Measurements from ENCODE around the gene IL1A.

Gene IL1A

GRCh38 chr2:112768432-112768831 is 15.9 kb downstream of the IL1A start:
- TF ChIP-seq CTCF (IDR thresholded peaks at IDR 0.05; ENCODE audit: borderline replicate concordance, control extremely low read depth, extremely low read depth, insufficient read depth, missing control alignments), result no peak
- DNase-seq (ENCODE audit: low spot score), result no peak
- in situ Hi-C loops (cut with MboI; ENCODE audit: low sequenced_read_pairs, unreplicated experiment), result no loop called here

- DNase-seq (ENCODE audit: low spot score), result no peak
- in situ Hi-C loops (cut with MboI; ENCODE audit: low sequenced_read_pairs, unreplicated experiment), result no loop called here
- no peak for TF ChIP-seq CTCF (IDR thresholded peaks at IDR 0.05; ENCODE audit: borderline replicate concordance, control extremely low read depth, extremely low read depth, insufficient read depth, missing control alignments)
Observed at GRCh38 chr2:112767693-112768330, 16.5 kb downstream of the IL1A start.

DNA sequence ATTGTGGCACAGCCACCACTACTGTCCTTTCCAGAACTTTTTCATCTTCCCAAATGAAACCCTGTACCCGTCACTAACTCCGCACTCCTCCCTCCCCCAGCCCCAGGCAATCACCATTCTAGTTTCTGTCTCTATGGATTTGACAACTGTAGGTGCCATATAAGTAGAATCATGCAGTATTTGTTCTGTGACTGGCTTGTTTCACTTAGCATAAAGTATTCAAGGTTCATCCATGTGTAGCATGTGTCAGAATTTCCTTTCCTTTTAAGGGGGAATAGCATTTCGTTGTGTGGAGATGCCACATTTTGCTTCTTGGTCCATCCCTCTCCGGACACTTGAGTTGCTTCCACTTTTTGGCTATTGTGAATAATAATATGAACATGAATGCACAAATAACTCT is 19.0 kb downstream of the IL1A start:
- in situ Hi-C loops (cut with MboI; ENCODE audit: low sequenced_read_pairs, unreplicated experiment), result no loop called here
- TF ChIP-seq CTCF (IDR thresholded peaks at IDR 0.05; ENCODE audit: borderline replicate concordance, control extremely low read depth, extremely low read depth, insufficient read depth, missing control alignments), result no peak
- no peak for DNase-seq (ENCODE audit: low spot score)

GRCh38 chr2:112764071-112765044 is 19.9 kb downstream of the IL1A start, which contains the start of gene CKAP2L:
Gene CKAP2L, minus strand, starts transcription at chr2:112764609. Its CDS starts 11 bp downstream, at chr2:112764598.
- no peak for TF ChIP-seq CTCF (IDR thresholded peaks at IDR 0.05; ENCODE audit: borderline replicate concordance, control extremely low read depth, extremely low read depth, insufficient read depth, missing control alignments)
- DNase-seq (ENCODE audit: low spot score), result peak; percentile 97
- in situ Hi-C loops (cut with MboI; ENCODE audit: low sequenced_read_pairs, unreplicated experiment), result no loop called here

- TF ChIP-seq CTCF (IDR thresholded peaks at IDR 0.05; ENCODE audit: borderline replicate concordance, control extremely low read depth, extremely low read depth, insufficient read depth, missing control alignments), result no peak
- in situ Hi-C loops (cut with MboI; ENCODE audit: low sequenced_read_pairs, unreplicated experiment), result no loop called here
- no peak for DNase-seq (ENCODE audit: low spot score)
Observed at GRCh38 chr2:112762276-112762675, 22.0 kb downstream of the IL1A start.

DNA sequence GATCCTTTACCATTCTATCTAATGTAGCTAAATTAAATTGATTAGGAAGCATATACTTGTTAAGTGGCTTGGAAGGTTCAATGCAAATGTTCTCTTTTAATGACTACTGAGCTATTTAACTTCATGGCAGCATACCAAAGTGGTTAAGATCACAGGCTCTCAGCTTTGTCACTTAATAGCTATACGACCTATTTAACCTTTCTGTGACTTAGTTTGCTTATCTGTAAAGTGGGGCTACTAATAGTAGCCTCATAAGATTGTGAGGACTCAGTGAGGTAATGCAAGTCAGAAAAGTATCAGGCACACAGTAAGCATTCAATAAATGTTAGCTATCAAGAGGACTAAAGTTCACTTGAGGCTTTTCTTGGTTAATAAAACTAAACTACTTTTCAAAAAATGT is 24.1 kb downstream of the IL1A start:
- TF ChIP-seq CTCF (IDR thresholded peaks at IDR 0.05; ENCODE audit: borderline replicate concordance, control extremely low read depth, extremely low read depth, insufficient read depth, missing control alignments), result no peak
- DNase-seq (ENCODE audit: low spot score), result no peak

More for the DNA sequence above, 24.1 kb downstream of the IL1A start:
- in situ Hi-C loops (cut with MboI; ENCODE audit: low sequenced_read_pairs, unreplicated experiment), result no loop called here

Data from GM13976 (cell line).